Liver (tissue), 9 donors: ENCODE data around the gene GAL. TPM values are rescaled to one million over a fixed set of nuclear protein-coding genes. Genes with fewer than 3 reads are reported as not detected.

Experiments used
- DNase-seq: peaks from one replicate; pipeline ENCODE4 v3.0.0-alpha.2; 2017; ENCODE audit warnings: low spot score
- H3K27ac ChIP-seq, 2 donors: one replicate each; pipeline ENCODE4 v1.7.0; 2013; ENCODE audit warnings: inconsistent platforms in 2 of 2, low read length in 2 of 2, control low read depth in 1 of 2, low read depth in 1 of 2, mild to moderate bottlenecking in 1 of 2
- H3K27me3 ChIP-seq, 4 donors: one replicate each; pipeline versions ENCODE4 v1.6.1 to v1.7.0; 2013; ENCODE audit warnings: low read length in 3 of 4, inconsistent platforms in 1 of 4, mild to moderate bottlenecking in 1 of 4, moderate library complexity in 1 of 4; ENCODE audit not compliant: control insufficient read depth in 4 of 4, insufficient read depth in 4 of 4
- H3K36me3 ChIP-seq, 4 donors: one replicate each; pipeline versions ENCODE4 v1.6.1 to v1.7.0; 2013; ENCODE audit warnings: low read length in 3 of 4, mild to moderate bottlenecking in 3 of 4, low read depth in 1 of 4, moderate library complexity in 1 of 4; ENCODE audit not compliant: control insufficient read depth in 4 of 4, insufficient read depth in 3 of 4
- H3K4me1 ChIP-seq, 4 donors: one replicate each; pipeline versions ENCODE4 v1.6.1 to v1.7.0; 2013; ENCODE audit warnings: low read length in 3 of 4, mild to moderate bottlenecking in 3 of 4, moderate library complexity in 1 of 4; ENCODE audit not compliant: control insufficient read depth in 4 of 4, insufficient read depth in 4 of 4
- H3K4me3 ChIP-seq, 3 donors: one replicate each; pipeline versions ENCODE4 v1.6.1 to v1.7.0; 2013; ENCODE audit warnings: low read length in 3 of 3, control low read depth in 1 of 3, low read depth in 1 of 3, mild to moderate bottlenecking in 1 of 3
- H3K9ac ChIP-seq, 2 donors: one replicate each; pipeline ENCODE4 v1.7.0; 2013; ENCODE audit warnings: low read length in 2 of 2, mild to moderate bottlenecking in 2 of 2, moderate library complexity in 2 of 2, control low read depth in 1 of 2, low read depth in 1 of 2
- H3K9me3 ChIP-seq, 4 donors: one replicate each; pipeline versions ENCODE4 v1.6.1 to v1.7.0; 2013; ENCODE audit warnings: low read length in 3 of 4; ENCODE audit not compliant: control insufficient read depth in 4 of 4
- ATF3 ChIP-seq: IDR thresholded peaks from 2 replicates; pipeline ENCODE4 v1.6.1; 2016; ENCODE audit warnings: antibody characterized with exemption
- FOXA1 ChIP-seq: IDR thresholded peaks from 2 replicates; pipeline ENCODE4 v1.6.1; 2016; ENCODE audit warnings: antibody characterized with exemption
- FOXA2 ChIP-seq: IDR thresholded peaks from 2 replicates; pipeline ENCODE4 v1.6.1; 2016; ENCODE audit warnings: antibody characterized with exemption
- GABPA ChIP-seq, 2 donors: IDR thresholded peaks in 1 of 2; conservative IDR thresholded peaks in 1 of 2; 2 replicates each; pipeline ENCODE4 v1.6.1; 2016; ENCODE audit warnings: antibody characterized with exemption in 2 of 2, mild to moderate bottlenecking in 1 of 2, moderate library complexity in 1 of 2
- HNF4A ChIP-seq, 2 donors: conservative IDR thresholded peaks; 2 replicates each; pipeline ENCODE4 v1.6.1; 2016; ENCODE audit warnings: antibody characterized with exemption in 2 of 2, mild to moderate bottlenecking in 2 of 2
- HNF4G ChIP-seq: IDR thresholded peaks from 2 replicates; pipeline ENCODE4 v1.6.1; 2016; ENCODE audit warnings: antibody characterized with exemption
- NR2F2 ChIP-seq: IDR thresholded peaks from 2 replicates; pipeline ENCODE4 v1.6.1; 2016; ENCODE audit warnings: antibody characterized with exemption
- RAD21 ChIP-seq, 2 donors: IDR thresholded peaks; 2 replicates each; pipeline ENCODE4 v1.6.1; 2016; ENCODE audit warnings: antibody characterized with exemption in 2 of 2, mild to moderate bottlenecking in 2 of 2
- RXRA ChIP-seq, 2 donors: IDR thresholded peaks; 2 replicates each; pipeline ENCODE4 v1.6.1; 2017 to 2018; ENCODE audit warnings: antibody characterized with exemption in 2 of 2, mild to moderate bottlenecking in 1 of 2
- YY1 ChIP-seq: IDR thresholded peaks from 2 replicates; pipeline ENCODE4 v1.6.1; 2016; ENCODE audit warnings: antibody characterized with exemption, mild to moderate bottlenecking
- WGBS: extraction: QIAGEN DNeasy Blood & Tissue Kit; methylation state at CpG from one replicate; pipeline ENCODE4 v1.1.7; 2013; 5-methylcytosine and 5-hydroxymethylcytosine counted together
- polyA plus RNA-seq, 2 donors: library from polyadenylated mRNA; stranded (reverse) in 1 of 2; unstranded in 1 of 2; fragments of 200-250 nt in 1 of 2; fragments of >200 nt in 1 of 2; fragmentation: Nextera tagmentation in 1 of 2; extraction: Ambion mirVana in 1 of 2; gene quantifications; one replicate each; pipeline versions ENCODE4 v1.2.1 to v1.2.3, GENCODE V29; 2013 to 2015
- total RNA-seq, 2 donors: library from RNA; depleted of rRNA; stranded (reverse); fragments of >200 nt; gene quantifications; one replicate each; pipeline ENCODE4 v1.2.3, GENCODE V29; 2014
- TF ChIP-seq, protein P1 (sequence below): IDR thresholded peaks from 2 replicates; pipeline ENCODE4 v1.6.1; 2016; ENCODE audit warnings: antibody characterized with exemption
- TF ChIP-seq, protein P2 (sequence below): IDR thresholded peaks from 2 replicates; pipeline ENCODE4 v1.6.1; 2016; ENCODE audit warnings: antibody characterized with exemption
- TF ChIP-seq, protein P3 (sequence below): fragments of 150-350 bp; IDR thresholded peaks from 2 replicates; pipeline ENCODE4 v1.5.1; 2017; ENCODE audit warnings: improper control_type of control experiment, low read depth, low read length; ENCODE audit not compliant: missing input control
- donor health status: healthy.
- donor health status: healthy.
- donor health status: healthy.
- donor health status: healthy.
- donor health status: healthy.

Gene GAL
- total and polyA plus RNA-seq, 4 donors, result 0.47 TPM; not detected in 3

GRCh38 chr11:68678031-68678441 lies 6.3 kb upstream of the GAL start:
- 85% methylated on average over 15 of the region's 15 CpGs for WGBS

DNA sequence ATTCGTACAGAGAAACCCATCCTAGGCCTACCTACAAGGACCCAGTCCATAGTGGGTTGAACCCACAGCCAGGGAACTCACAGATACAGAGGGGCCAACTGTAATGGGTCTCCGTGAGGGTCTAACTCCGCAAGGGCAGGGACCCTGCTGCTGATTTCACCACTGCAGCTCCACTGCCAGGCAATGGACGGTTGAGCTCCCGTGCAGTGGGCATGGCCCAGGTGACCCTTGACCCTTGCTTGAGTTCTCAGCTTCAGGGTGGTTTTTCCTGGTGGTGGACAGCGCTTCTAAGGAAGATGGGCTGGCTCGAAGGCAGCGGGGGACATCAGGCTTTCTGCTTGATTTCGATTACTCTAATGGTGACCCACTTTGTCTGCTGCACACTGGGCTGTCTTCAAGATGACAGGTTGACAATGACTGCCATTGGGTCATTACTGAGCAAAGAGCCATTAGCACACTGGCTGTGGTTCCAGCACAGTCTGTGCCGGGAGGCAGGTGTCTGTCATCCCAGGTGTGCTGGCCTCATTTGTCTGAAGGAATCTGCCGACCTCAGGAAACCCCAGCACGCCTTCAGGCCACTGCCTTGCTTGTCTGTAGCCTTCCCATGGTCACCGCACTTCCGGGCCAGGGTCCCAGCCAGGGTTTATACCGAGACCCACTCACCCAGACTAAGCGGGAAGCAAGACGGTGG lies 3.7 kb upstream of the GAL start:
- no peaks in the 10 kb centered on the region for H3K36me3 ChIP-seq
- 89% methylated on average over 17 of the region's 17 CpGs for WGBS
- TF ChIP-seq ATF3 (no peak), GABPA (IDR thresholded peaks at IDR 0.05 in 1 of 2, conservative IDR thresholded peaks at IDR 0.05 in 1 of 2) (no peak), FOXA1 (no peak), YY1 (no peak)
- TF ChIP-seq, protein P1, sequence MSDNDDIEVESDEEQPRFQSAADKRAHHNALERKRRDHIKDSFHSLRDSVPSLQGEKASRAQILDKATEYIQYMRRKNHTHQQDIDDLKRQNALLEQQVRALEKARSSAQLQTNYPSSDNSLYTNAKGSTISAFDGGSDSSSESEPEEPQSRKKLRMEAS, result no peak
- TF ChIP-seq, protein P2, sequence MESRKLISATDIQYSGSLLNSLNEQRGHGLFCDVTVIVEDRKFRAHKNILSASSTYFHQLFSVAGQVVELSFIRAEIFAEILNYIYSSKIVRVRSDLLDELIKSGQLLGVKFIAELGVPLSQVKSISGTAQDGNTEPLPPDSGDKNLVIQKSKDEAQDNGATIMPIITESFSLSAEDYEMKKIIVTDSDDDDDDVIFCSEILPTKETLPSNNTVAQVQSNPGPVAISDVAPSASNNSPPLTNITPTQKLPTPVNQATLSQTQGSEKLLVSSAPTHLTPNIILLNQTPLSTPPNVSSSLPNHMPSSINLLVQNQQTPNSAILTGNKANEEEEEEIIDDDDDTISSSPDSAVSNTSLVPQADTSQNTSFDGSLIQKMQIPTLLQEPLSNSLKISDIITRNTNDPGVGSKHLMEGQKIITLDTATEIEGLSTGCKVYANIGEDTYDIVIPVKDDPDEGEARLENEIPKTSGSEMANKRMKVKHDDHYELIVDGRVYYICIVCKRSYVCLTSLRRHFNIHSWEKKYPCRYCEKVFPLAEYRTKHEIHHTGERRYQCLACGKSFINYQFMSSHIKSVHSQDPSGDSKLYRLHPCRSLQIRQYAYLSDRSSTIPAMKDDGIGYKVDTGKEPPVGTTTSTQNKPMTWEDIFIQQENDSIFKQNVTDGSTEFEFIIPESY, result no peak
- TF ChIP-seq, protein P3, sequence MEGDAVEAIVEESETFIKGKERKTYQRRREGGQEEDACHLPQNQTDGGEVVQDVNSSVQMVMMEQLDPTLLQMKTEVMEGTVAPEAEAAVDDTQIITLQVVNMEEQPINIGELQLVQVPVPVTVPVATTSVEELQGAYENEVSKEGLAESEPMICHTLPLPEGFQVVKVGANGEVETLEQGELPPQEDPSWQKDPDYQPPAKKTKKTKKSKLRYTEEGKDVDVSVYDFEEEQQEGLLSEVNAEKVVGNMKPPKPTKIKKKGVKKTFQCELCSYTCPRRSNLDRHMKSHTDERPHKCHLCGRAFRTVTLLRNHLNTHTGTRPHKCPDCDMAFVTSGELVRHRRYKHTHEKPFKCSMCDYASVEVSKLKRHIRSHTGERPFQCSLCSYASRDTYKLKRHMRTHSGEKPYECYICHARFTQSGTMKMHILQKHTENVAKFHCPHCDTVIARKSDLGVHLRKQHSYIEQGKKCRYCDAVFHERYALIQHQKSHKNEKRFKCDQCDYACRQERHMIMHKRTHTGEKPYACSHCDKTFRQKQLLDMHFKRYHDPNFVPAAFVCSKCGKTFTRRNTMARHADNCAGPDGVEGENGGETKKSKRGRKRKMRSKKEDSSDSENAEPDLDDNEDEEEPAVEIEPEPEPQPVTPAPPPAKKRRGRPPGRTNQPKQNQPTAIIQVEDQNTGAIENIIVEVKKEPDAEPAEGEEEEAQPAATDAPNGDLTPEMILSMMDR, result no peak

More at GRCh38 chr11:68678031-68678441, 6.3 kb upstream of the GAL start:
- no peaks in the 10 kb centered on the region for H3K36me3 ChIP-seq
- no peaks in the 10 kb centered on the region for H3K27me3 ChIP-seq
- H3K4me1 ChIP-seq, result no peaks in the 10 kb centered on the region
- H3K4me3 ChIP-seq, result no peak overlapping the region
- no peak overlapping the region for H3K9ac ChIP-seq
- no peak overlapping the region for H3K27ac ChIP-seq
- TF ChIP-seq HNF4G (no peak), NR2F2 (no peak)
- peaks cover 0 to 6% (median 3%) of the 10 kb centered on the region in 4 donors for H3K9me3 ChIP-seq
- no peak for DNase-seq

DNA sequence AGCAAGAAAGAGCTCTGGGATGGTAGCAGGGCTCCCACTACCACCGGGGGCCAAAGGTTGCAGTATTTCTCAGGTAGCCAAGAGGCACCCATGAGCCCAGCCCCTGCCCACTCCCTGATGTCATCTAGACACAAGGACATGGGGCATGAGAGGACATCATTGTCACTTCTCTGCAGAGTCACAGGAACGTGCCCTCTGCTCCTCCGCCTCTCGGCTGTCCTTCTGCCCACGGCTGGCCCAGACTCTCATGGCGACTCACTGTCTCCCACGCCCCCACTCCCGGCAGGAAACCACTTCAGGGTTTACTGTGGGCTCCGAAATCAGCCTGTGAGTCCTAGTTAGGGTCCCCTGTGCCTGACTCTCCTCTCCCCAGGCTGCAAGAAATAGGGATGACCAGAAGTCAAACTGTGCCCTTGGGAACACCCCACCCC lies 1.8 kb upstream of the GAL start:
- DNase-seq, result no peak
- Histone ChIP-seq H3K9me3 (no peaks in the 10 kb centered on the region), H3K27me3 (peaks cover 0 to 10% (median 5%) of the 10 kb centered on the region in 4 donors), H3K36me3 (no peaks in the 10 kb centered on the region), H3K4me3 (no peak overlapping the region), H3K4me1 (peaks cover 0 to 11% (median 7%) of the 10 kb centered on the region in 4 donors), H3K9ac (no peak overlapping the region), H3K27ac (no peak overlapping the region)
- TF ChIP-seq, protein P2, result no peak
- TF ChIP-seq RAD21 (IDR thresholded peaks at IDR 0.05) (no peak), HNF4A (conservative IDR thresholded peaks at IDR 0.05) (no peak), FOXA1 (no peak), FOXA2 (no peak), RXRA (IDR thresholded peaks at IDR 0.05) (no peak)
- WGBS, result 71% methylated on average over 9 of the region's 9 CpGs

More for the DNA sequence above, 3.7 kb upstream of the GAL start:
- Histone ChIP-seq H3K9ac (no peak overlapping the region), H3K27me3 (peaks cover 0 to 10% (median 4%) of the 10 kb centered on the region in 4 donors), H3K4me3 (no peak overlapping the region), H3K4me1 (peaks cover 0 to 11% (median 7%) of the 10 kb centered on the region in 4 donors), H3K9me3 (no peaks in the 10 kb centered on the region), H3K27ac (no peak overlapping the region)
- DNase-seq, result peak; percentile 30
